Left hindlimb (tissue), 1 donor: ENCODE data around the gene TSKS.
"Not testable (repeated sequence)": the region's sequence is repeated elsewhere in the genome, so short reads cannot be mapped to it uniquely, and the experiment has no call there.

Experiments used
- DNase-seq: peaks from one replicate; pipeline ENCODE4 v3.0.0-alpha.2; 2018

TSKS gene

GRCh38 chr19:49766007-49766929 is 3.2 kb upstream of the TSKS start:
- peak; percentile 100 for DNase-seq

- DNase-seq: no peak
Measured at GRCh38 chr19:49764341-49764740, 1.2 kb upstream of the TSKS start.

DNA sequence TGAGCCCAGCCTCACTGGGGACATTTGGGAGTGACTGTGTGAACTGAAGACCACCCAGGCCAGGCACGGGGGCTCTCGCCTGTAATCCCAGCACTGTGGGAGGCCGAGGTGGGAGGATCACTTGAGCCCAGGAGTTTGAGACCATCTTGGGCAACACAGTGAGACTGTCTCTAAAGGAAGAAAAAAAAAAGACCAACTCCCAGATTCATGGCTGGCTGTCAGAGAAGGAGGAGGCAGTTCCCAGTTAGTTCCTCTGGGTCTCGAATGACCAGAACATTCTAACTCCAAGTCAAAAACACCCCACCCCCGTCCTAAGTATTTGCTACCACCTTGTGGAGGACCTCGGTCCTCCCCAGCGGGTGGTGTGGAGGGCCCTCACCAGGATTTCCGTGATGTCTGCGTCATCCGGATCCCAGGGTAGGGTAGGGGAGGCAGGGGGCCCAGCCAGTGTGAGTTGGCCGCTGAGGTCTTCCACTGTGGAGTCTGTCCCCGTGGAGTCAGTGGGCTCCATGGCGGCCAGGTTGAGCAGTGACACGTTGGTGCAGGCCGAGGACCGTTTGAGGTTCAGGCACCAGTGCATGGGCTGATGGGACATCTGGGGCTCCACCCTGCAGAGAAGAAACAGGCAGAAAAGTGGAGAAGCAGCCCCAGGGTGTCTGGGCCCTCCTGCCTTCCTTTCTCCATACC is 1.3 kb downstream of the TSKS start:
- DNase-seq: peak; percentile 56

DNA sequence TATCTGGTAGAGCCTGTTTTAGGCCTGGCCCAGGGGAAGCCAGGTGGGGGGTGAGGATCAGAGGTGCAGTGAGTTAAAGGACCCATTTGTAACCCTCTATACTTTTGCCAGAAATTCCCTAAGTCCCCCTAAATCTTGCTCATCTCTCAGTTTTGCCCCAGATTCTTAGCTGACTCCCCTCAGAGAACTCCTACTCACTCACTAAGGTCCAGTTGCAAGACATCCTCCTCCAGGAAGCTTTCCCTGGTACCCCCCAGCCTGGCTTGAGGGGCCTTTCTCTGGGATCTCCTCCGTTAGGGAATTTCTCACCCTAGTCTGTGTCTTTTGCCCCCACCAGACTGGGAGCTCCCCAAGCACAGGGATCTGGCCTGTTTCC is 1.9 kb downstream of the TSKS start:
- DNase-seq: no peak

DNA sequence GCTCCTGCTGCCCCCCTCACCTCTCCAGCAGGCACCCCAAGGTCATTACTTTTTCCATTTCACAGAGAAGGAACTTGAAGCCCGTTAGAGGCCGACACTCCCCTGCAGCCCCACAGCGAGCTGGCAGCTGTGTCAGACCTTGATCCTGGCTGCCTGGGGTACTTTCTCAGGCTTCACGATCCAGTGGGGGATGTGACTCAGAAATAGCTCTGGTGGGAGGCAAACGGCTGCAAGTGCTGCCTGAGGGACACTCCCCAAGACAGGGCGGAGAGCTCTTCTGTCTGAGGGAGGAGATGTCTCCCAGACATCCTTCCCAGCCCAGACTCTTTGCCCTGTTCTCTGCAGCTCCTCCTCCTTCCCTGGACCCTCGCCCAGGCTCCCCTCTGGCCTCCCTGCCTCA is 4.8 kb downstream of the TSKS start:
- DNase-seq: no peak

DNA sequence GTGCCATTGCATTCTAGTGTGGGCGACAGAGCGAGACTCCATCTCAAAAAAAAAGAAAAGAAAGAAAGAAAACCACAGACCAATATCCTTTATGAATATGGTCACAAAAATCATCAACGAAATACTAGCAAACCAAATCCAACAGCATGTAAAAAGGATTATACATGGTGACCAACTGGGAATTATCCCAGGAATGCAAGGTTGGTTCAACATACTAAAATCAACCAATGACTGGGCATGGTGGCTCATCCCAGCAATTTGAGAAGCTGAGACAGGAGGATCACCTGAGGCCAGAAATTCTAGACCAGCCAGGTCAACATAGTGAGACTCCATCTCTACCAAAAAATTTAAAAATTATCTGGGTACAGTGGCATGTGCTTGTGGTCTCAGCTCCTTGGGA is 7.2 kb downstream of the TSKS start:
- DNase-seq: no peak

DNA sequence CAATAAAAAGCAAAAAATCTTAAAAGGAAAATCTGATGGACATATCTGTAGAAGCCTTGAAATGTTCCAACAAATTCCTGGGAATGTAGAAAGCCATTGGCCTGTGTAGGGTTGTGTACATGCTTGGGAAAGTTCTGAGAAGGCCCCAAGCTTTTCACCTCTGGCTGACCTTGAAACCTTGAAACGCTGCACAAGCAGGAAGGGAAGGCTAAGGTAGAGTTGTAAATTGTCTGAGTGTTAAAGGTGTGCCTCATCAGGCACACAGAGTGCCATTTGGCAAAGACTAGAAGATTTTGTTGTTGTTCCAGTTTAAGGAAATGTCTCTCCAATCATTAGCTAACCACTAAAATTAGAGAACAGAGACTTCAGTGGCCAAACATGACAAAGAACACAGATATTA is 10.4 kb downstream of the TSKS start:
- DNase-seq: no peak

DNA sequence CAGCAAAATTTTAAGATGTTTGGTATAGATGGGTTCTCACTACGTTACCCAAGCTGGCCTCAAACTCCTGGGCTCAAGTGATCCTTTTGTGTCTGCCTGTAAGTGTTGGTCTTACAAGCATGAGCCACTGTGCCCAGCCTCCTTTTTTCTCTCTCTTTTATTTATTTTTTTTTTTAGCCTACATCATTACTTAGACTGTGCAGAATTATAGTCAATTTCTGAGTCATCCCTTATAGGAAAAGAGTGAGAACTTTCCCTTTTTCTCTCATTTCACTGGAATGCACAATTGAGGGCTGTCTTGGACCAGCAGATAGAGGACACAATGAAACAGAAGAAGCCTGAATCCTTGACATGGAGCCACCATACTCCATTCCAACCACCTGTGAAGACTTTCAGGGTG is 13.3 kb downstream of the TSKS start:
- no peak for DNase-seq

- DNase-seq: no peak
Measured at GRCh38 chr19:49749055-49749716, 13.9 kb downstream of the TSKS start.

DNA sequence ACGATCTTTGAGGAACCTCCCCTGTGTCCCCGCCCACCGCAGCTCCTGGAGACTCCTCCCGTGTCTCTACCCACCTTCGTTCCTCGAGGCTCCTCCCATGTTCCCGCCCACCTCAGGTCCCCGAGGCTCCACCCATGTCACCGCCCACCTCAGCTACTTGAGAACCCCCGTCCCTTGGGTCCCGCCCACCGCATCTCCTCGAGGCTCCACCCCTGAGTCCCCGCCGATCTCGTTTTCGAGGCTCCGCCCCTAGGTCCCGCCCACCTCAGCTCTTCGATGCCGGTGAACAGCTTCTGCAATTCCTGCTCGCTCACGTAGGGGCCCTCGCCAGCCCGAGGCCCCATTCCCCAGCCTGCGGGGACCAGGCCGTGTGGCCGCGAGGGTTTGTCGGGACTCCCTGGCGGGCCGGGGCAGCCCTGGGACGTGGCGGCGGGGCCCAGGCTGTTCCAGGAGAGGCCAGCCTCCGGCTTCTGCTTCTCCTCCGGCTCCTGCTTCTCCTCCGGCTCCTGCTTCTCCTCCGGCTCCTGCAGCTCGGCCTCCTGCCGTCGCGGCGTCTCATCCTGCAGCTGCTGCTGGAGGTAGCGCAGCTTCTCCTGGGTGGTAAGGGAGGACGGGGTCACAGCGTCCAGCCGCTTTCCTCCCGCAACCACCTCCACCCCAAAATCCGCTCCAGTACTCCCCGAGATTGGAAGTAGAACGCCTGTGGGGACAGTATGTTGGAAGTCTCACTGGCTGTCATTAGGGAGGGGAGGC is 16.7 kb downstream of the TSKS start:
- DNase-seq: peak; percentile 61

DNA sequence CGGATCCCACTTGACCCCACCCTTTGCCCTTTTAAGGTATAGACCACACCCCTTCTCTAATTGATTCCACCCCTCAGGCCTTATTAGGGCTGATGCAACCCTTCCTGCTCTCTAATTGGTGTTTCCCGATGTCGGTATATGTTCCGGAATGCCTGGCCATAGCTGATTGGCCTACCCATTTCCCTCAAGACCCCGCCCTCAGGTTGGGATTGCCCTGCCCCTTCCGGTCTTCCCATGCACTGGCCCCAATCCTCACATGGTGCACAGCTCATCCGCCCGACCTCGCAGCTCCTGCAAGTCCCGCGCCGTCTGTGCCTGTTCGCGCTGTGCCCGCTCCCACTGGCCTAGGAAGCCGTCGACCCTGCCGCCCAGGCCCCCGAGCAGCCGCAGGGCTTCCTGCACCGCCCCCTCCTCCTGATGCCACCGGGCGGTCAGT is 18.1 kb downstream of the TSKS start:
- DNase-seq: no peak

GRCh38 chr19:49741210-49741844 is 21.8 kb downstream of the TSKS start:
- DNase-seq: no peak

- DNase-seq: no peak
Measured at GRCh38 chr19:49739933-49740332, 23.2 kb downstream of the TSKS start.

DNA sequence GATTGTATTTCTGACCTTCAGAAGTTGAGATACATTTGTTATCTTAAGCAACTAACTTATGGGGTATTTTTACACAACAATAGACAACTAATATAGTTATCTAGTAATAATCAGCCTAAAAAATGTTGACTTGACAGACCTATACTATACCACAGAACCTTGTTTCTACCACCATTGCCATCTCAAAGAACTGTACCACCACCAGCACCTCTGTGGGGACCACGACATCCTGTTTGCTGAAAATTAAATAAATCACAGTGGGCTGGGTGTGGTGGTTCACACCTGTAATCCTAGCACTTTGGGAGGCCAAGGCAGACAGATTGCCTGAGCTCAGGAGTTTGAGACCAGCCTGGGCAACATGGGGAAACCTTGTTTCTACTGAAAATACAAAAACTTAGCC is 24.0 kb downstream of the TSKS start:
- no peak for DNase-seq

DNA sequence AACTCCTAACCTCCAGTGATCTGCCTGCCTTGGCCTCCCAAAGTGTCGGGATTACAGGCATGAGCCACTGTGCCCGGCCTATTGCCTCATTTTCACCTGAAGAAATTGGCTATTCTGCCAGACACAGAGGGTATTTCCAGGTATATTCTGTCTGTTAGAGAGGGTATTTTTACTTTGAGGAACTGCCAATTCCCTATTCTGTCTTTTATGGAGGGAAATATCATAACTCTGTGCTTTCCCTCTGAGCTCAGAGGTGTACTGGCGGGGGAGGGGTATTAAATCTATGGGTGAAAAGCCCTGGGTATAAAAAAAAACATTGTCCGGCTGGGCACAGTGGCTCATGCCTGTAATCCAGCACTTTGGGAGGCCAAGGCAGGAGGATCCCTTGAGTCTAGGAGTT is 24.8 kb downstream of the TSKS start:
- no peak for DNase-seq

DNA sequence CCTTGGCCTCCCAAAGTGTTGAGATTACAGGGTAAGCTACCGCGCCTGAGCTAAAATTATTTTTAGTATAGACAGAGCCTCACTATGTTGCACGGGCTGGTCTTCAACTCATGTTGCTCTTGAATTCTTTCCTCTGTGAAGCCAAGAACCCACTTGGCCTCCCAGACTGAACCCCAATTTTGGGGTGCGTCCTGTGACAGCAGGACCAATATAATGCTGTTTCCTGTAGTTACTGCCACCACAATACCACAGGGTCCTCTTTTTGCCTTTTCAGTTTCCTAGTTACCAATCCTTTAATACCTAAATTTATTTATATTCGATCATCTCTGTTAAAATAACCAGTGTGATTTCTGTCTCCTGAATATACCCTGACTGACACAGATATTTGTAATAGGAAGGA is 32.9 kb downstream of the TSKS start:
- no peak for DNase-seq

DNA sequence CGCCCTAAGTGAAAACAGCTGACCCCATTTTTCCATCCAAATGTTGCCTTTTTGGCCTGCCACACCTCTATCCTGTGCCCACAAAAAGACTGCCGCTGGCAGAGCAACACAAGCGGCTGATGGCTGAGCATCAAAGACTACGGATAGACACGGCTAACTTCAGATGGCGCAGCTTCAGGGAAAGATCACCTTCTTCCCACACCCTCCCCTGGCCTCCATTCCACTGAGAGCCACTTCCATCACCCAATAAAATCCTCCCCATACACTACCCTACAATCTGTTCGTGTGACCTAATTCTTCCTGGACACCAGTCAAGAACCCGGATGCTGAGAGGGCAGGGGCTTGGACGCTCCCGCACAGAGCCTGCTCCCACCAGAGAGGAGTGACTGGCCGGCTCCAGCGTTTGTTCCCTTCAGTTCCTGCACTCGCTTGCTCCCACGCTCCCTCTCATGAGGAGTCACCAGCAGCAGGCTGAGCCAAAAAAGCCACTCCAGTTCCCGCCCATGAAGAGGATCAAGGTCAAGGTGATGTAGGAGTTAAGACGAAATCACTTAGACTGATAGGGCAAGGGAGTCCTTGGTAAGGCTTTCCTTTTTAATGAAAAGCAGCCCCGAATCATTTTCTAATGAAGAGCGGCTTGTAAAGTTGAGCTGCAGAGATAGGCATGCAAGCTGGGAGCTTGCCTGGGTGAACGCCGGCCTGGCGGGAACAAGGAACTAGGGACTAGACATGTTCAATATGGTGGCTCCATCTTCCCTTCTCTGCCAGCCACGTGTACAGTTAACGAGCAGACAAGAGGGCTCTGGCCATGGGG is 35.7 kb downstream of the TSKS start:
- peak; percentile 51 for DNase-seq

DNA sequence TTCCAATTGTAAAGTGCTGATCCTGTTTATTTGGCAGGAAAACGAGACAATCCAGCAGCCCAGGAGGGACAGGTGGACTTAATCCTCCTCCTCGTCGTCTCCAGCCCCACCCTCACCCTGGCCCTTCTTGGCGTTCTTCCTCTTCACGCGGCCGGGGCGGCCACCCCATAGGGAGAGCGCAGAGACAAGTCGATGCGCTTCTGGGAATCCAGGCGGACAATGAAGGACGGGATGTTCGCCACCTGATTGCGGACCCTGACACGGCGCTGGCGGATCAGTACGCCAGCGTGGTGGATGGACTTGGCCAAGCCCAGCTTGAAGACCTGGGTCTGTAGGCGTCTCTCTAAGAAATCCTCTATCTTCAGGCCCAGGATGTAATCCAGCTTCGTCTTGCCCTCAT is 43.7 kb downstream of the TSKS start:
- not testable (repeated sequence) for DNase-seq

- no peak for DNase-seq
Measured at GRCh38 chr19:49718991-49719390, 44.1 kb downstream of the TSKS start.

DNA sequence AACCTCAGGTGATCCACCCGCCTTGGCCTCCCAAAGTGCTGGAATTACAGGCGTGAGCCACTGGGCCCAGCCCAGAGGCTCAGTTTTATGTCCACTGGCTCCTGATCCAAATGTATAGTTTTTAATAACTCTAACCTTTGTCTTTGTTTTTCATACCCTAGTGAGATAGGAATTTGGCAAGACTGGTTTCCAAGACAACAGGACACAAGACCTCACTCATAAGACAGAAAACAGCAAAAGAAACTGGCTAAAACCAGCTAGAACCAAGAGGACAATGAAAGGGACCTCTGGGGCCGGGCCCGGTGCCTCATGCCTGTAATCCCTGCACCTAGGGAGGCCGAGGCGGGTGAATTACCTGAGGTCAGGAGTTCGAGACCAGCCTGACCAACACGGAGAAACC is 44.6 kb downstream of the TSKS start:
- DNase-seq: no peak

DNA sequence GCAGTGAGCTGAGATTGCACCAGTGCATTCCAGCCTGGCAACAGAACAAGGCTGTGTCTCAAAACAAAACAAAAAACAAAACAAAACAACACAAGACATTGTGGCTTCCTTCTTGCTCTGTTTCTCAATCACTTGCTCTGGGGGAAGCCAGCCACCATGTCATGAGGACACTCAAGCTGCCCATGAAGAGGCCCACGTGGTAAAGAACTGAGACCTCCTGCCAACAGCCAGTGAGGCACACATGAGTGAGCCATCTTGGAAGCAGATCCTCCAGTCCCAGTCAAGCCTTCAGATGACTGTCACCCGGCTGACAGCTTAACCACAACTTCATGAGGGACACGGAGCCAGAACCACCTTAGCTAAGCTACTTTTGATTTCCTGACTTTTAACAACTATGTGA is 47.0 kb downstream of the TSKS start:
- DNase-seq: no peak
